Sigmoid colon (tissue), 7 donors: ENCODE measurements around the gene GABRD. TPM values are rescaled to one million over a fixed set of nuclear protein-coding genes. Genes with fewer than 3 reads are reported as not detected.

Source experiments
- DNase-seq: peaks from one replicate; pipeline ENCODE4 v3.0.0-alpha.2; 2019
- H3K27ac ChIP-seq, 4 donors: fragments of 200-600 bp; sonication (generic); one replicate each; pipeline ENCODE4 v1.5.1; 2016 to 2019; ENCODE audit warnings: mild to moderate bottlenecking in 1 of 4
- H3K27me3 ChIP-seq, 3 donors: fragments of 200-600 bp; sonication (generic); one replicate each; pipeline ENCODE4 v1.5.1; 2019; ENCODE audit warnings: mild to moderate bottlenecking in 1 of 3
- H3K36me3 ChIP-seq, 4 donors: fragments of 200-600 bp; sonication (generic); one replicate each; pipeline ENCODE4 v1.5.1; 2016 to 2019
- H3K4me1 ChIP-seq, 4 donors: fragments of 200-600 bp; sonication (generic); one replicate each; pipeline ENCODE4 v1.5.1; 2017 to 2019
- H3K4me3 ChIP-seq, 4 donors: fragments of 200-600 bp; sonication (generic); one replicate each; pipeline ENCODE4 v1.5.1; 2017 to 2019; ENCODE audit warnings: mild to moderate bottlenecking in 2 of 4, moderate library complexity in 1 of 4
- H3K9me3 ChIP-seq, 4 donors: fragments of 200-600 bp in 3 of 4; sonication (generic) in 3 of 4; one replicate each; pipeline versions ENCODE4 v1.5.1 to v1.6.1; 2013 to 2019
- EP300 ChIP-seq, 4 donors: sonication (generic); formaldehyde crosslinking; IDR thresholded peaks; one replicate each; pipeline ENCODE4 v1.6.1; 2017; ENCODE audit warnings: antibody characterized with exemption in 4 of 4
- POLR2A ChIP-seq, 2 donors: fragments of 450-650 bp; IDR thresholded peaks; one replicate each; pipeline ENCODE4 v1.6.1; 2016; ENCODE audit warnings: antibody characterized with exemption in 2 of 2, mild to moderate bottlenecking in 2 of 2, moderate library complexity in 2 of 2
- POLR2AphosphoS5 ChIP-seq, 4 donors: sonication (generic); formaldehyde crosslinking; IDR thresholded peaks; one replicate each; pipeline ENCODE4 v1.6.1; 2017; ENCODE audit warnings: antibody characterized with exemption in 4 of 4
- WGBS, 2 donors: extraction: QIAGEN DNeasy Blood & Tissue Kit; methylation state at CpG; one replicate each; pipeline ENCODE4 v1.1.7; 2013; 5-methylcytosine and 5-hydroxymethylcytosine counted together
- intact Hi-C: fragments of 100-400 bp; cut with DNase I; formaldehyde crosslinking; loops from one replicate; pipeline ENCODE4 v1.15.1; 2023
- polyA plus RNA-seq, 3 donors: library from polyadenylated mRNA; stranded (reverse); fragments of 200-250 nt; gene quantifications; one replicate each; pipeline ENCODE4 v1.2.3, GENCODE V29; 2013
- total RNA-seq, 4 donors: library from RNA; depleted of rRNA; stranded (reverse); fragments of >200 nt; gene quantifications; one replicate each; pipeline ENCODE4 v1.1.0, GENCODE V29; 2016
- TF ChIP-seq, protein P1 (sequence below), 4 experiments: fragments of 450-650 bp in 3 of 4; fragments of 200-600 bp in 1 of 4; IDR thresholded peaks; one replicate each; pipeline ENCODE4 v1.5.1; 2016 to 2019; ENCODE audit warnings: antibody characterized with exemption in 4 of 4, mild to moderate bottlenecking in 3 of 4, moderate library complexity in 2 of 4
- donor health status: healthy with polysubstance abuse.
- donor health status: Bipolar disorder and iron deficiency.
- donor health status: healthy.

Gene GABRD
- total and polyA plus RNA-seq, 7 donors = 0.51 TPM; not detected in 6

DNA sequence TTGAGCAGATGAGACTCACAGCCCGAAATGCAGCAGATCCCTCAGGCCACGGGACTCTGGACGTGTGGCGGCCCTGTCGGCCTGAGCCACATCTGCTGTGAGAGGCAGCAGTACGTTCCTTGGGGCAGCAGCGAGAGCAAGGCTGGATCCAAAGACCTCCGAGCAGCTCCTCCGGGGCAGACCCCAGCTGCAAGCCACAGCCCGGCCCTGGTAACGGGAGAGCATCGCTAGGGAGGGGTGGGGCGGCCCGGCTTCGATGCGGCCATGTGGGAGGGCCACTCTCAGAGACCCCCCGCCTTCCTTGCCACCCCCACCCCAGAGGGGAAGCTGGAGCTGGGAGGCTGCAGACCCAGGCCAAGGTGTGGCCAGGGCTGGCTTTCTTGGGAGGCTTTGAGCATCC is 48.8 kb downstream of the GABRD start:
- 92% methylated on average over 17 of the region's 17 CpGs for WGBS, 2 donors
- intact Hi-C loops = no loop called here
- Histone ChIP-seq H3K4me3 (no peak overlapping the region), H3K4me1 (no peaks in the 10 kb centered on the region), H3K27me3 (peaks cover 6 to 55% (median 27%) of the 10 kb centered on the region in 3 donors), H3K27ac (no peak overlapping the region), H3K36me3 (no peaks in the 10 kb centered on the region), H3K9me3 (peaks cover 3 to 7% (median 4%) of the 10 kb centered on the region in 4 donors)
- no peak for DNase-seq
- TF ChIP-seq EP300 (IDR thresholded peaks at IDR 0.05) = no peak
- TF ChIP-seq POLR2AphosphoS5 (IDR thresholded peaks at IDR 0.05) = no peak
- TF ChIP-seq, protein P1, sequence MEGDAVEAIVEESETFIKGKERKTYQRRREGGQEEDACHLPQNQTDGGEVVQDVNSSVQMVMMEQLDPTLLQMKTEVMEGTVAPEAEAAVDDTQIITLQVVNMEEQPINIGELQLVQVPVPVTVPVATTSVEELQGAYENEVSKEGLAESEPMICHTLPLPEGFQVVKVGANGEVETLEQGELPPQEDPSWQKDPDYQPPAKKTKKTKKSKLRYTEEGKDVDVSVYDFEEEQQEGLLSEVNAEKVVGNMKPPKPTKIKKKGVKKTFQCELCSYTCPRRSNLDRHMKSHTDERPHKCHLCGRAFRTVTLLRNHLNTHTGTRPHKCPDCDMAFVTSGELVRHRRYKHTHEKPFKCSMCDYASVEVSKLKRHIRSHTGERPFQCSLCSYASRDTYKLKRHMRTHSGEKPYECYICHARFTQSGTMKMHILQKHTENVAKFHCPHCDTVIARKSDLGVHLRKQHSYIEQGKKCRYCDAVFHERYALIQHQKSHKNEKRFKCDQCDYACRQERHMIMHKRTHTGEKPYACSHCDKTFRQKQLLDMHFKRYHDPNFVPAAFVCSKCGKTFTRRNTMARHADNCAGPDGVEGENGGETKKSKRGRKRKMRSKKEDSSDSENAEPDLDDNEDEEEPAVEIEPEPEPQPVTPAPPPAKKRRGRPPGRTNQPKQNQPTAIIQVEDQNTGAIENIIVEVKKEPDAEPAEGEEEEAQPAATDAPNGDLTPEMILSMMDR (IDR thresholded peaks at IDR 0.05) = no peak
- TF ChIP-seq POLR2A (IDR thresholded peaks at IDR 0.05) = no peak

DNA sequence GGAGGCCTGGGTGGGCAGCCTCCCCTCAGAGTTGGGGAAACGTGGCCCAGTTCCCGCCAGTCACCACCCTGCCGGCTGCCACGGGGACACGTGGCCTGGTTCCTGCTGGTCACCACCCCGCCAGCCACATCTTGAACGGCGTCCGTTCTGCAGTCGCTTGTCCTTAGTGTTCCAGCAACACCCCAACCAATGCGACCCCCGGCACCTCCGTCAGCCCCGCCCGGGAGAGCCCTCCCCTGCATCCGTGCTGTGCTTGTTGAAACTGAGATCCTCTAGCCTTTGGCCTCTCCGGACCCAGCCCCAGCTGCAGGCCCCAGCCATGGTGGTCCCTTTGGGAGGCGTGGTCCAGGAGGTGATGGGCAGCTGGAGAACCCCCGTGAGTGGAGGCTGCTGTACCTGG is 49.8 kb downstream of the GABRD start:
- Histone ChIP-seq H3K4me3 (no peak overlapping the region), H3K27ac (no peak overlapping the region), H3K36me3 (no peaks in the 10 kb centered on the region), H3K4me1 (peaks cover 0 to 7% (median 5%) of the 10 kb centered on the region in 4 donors), H3K27me3 (peaks cover 14 to 59% (median 37%) of the 10 kb centered on the region in 3 donors), H3K9me3 (peaks cover 3 to 7% (median 4%) of the 10 kb centered on the region in 4 donors)
- intact Hi-C loops = no loop called here
- TF ChIP-seq EP300 (IDR thresholded peaks at IDR 0.05) (no peak), POLR2A (IDR thresholded peaks at IDR 0.05) (no peak), POLR2AphosphoS5 (IDR thresholded peaks at IDR 0.05) (no peak)
- TF ChIP-seq, protein P1 (IDR thresholded peaks at IDR 0.05) = no peak
- no peak for DNase-seq
- 96% methylated on average over 19 of the region's 19 CpGs for WGBS, 2 donors

DNA sequence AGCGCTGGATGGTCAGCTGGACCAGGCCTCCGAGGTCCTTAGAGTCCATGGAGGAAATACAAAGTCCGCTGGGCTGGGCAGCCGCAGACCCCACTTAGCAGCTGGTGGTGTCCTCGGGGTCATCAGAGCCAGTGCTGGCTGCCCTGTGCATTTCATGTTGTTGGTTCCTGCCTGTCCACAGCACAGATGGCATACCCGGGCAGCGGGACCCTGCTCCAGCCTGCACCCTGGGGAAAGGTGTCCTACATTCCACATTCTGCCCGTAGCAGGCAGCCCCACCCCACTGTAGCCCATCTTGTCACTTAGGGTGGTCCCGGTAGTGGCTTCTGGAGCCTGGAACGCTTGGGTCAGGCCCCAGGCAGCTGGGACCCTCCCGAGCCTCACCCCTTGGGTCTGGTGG is 50.9 kb downstream of the GABRD start:
- no peak for DNase-seq
- H3K27ac ChIP-seq = no peak overlapping the region
- no peak overlapping the region for H3K4me3 ChIP-seq
- WGBS, 2 donors = 91% methylated on average over 11 of the region's 11 CpGs
- no peak for TF ChIP-seq EP300 (IDR thresholded peaks at IDR 0.05)
- TF ChIP-seq, protein P1 (IDR thresholded peaks at IDR 0.05) = no peak
- TF ChIP-seq POLR2AphosphoS5 (IDR thresholded peaks at IDR 0.05) = no peak
- TF ChIP-seq POLR2A (IDR thresholded peaks at IDR 0.05) = no peak
- intact Hi-C loops = no loop called here
- no peaks in the 10 kb centered on the region for H3K36me3 ChIP-seq
- peaks cover 14 to 68% (median 41%) of the 10 kb centered on the region in 3 donors for H3K27me3 ChIP-seq
- H3K9me3 ChIP-seq = no peaks in the 10 kb centered on the region
- H3K4me1 ChIP-seq = peaks cover 0 to 9% (median 7%) of the 10 kb centered on the region in 4 donors

DNA sequence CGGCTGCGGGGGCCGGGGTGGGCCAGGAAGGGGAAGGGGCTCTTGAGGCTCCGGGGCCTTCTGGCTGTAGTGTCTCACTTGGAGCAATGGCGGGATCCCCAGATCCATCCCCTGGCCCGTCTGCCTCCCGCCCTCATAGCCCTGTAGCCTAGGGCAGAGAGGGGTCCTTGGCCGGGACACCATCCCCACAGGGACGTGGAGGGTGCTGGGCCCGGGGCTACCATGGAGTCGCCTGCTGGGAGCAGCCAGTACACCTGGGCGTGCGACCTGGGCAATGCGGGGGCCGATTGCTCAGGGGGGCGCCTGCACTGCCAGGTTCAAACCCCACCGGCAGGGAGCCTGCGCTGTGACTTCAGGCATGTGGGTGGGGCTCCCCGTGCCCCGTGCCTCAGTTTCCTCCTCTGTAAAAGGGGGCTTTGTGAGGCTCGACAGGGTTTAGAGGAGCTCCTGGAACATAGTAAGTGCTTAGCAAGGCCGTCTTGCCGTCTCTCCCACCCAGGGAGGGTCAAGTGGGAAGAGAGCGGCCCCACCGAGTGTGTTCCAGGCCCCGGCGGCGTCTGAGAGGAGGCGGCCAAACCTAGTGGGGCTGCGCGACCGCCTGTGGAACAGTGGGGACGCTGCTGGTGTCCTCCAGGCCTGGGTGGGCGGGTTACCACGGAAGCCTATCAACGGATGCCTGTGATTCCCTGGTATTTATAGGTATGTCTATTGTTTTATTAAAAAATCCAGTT is 51.8 kb downstream of the GABRD start:
- WGBS, 2 donors = 88 to 89% methylated on average over 36 of the region's 36 CpGs
- Histone ChIP-seq H3K4me3 (no peak overlapping the region), H3K27me3 (peaks cover 14 to 76% (median 41%) of the 10 kb centered on the region in 3 donors), H3K9me3 (no peaks in the 10 kb centered on the region), H3K27ac (no peak overlapping the region), H3K4me1 (peaks cover 0 to 9% (median 7%) of the 10 kb centered on the region in 4 donors), H3K36me3 (no peaks in the 10 kb centered on the region)
- TF ChIP-seq EP300 (IDR thresholded peaks at IDR 0.05) (no peak), POLR2A (IDR thresholded peaks at IDR 0.05) (no peak), POLR2AphosphoS5 (IDR thresholded peaks at IDR 0.05) (no peak)
- TF ChIP-seq, protein P1 (IDR thresholded peaks at IDR 0.05) = no peak
- intact Hi-C loops = no loop called here
- DNase-seq = no peak
